ENCODE measurements around the gene MORF4L1.
A peak's percentile ranks its signal among the peaks of the same experiment; 100 is the strongest.

MORF4L1 gene

DNA sequence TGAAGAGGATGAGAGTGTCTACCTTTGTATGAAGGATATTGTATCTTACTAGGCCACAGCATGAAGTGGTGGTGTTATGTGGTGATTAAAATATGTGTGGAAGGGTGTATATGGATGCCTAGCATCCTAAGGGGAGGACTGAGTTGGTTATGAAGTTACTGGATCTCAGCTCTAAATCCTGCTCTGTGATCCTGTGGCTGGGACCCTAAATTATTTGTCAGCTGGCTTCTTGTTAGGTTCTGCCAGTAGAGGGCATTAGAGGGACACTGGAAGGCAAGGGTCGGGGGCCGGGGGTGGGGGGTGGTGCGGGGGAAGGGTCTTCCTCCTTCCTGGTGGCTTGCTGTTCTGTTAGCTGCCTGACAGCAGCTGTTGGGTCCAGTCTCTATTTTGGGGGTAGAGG, 34.9 kb downstream of the MORF4L1 start:
- TF ChIP-seq, protein P1, sequence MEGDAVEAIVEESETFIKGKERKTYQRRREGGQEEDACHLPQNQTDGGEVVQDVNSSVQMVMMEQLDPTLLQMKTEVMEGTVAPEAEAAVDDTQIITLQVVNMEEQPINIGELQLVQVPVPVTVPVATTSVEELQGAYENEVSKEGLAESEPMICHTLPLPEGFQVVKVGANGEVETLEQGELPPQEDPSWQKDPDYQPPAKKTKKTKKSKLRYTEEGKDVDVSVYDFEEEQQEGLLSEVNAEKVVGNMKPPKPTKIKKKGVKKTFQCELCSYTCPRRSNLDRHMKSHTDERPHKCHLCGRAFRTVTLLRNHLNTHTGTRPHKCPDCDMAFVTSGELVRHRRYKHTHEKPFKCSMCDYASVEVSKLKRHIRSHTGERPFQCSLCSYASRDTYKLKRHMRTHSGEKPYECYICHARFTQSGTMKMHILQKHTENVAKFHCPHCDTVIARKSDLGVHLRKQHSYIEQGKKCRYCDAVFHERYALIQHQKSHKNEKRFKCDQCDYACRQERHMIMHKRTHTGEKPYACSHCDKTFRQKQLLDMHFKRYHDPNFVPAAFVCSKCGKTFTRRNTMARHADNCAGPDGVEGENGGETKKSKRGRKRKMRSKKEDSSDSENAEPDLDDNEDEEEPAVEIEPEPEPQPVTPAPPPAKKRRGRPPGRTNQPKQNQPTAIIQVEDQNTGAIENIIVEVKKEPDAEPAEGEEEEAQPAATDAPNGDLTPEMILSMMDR (IDR thresholded peaks at IDR 0.05; ENCODE audit: borderline replicate concordance, control extremely low read depth, extremely low read depth, insufficient read depth, missing control alignments) = peak; percentile 18
- in situ Hi-C loops (cut with MboI; ENCODE audit: low sequenced_read_pairs, unreplicated experiment) = loop anchor here (10.0 kb wide), 1 partner anchor 277 kb away; no protein-coding TSS in a partner anchor
- DNase-seq (ENCODE audit: low spot score) = no peak

DNA sequence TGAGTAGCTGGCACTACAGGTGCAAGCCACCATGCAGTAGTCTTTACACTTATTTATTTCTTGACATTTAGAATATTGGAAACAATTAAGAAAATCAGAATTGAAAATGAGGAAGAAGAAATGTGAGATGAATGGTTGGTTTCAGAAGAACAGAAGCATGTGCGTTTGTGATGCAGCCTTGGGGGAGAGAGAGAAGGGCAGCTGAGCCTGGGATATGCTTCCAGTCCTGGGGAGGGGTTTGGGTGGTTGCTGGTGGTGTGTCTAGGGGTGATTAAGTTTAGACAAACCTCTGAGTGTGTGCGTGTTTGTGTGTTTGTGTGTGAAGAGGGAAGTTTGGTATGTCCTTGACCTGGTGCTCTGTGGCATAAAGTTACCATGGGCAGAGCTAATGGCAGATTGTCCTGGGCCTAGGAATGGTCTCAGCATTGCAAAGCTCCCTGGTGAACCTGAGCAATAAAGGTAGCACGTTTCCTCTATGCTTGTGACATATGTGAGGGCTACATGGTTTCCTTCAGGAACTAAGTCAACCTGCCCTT, 36.5 kb downstream of the MORF4L1 start:
- TF ChIP-seq, protein P1 (IDR thresholded peaks at IDR 0.05; ENCODE audit: borderline replicate concordance, control extremely low read depth, extremely low read depth, insufficient read depth, missing control alignments) = no peak
- in situ Hi-C loops (cut with MboI; ENCODE audit: low sequenced_read_pairs, unreplicated experiment) = loop anchor here (10.0 kb wide), 1 partner anchor 276 kb away; no protein-coding TSS in a partner anchor
- DNase-seq (ENCODE audit: low spot score) = no peak

DNA sequence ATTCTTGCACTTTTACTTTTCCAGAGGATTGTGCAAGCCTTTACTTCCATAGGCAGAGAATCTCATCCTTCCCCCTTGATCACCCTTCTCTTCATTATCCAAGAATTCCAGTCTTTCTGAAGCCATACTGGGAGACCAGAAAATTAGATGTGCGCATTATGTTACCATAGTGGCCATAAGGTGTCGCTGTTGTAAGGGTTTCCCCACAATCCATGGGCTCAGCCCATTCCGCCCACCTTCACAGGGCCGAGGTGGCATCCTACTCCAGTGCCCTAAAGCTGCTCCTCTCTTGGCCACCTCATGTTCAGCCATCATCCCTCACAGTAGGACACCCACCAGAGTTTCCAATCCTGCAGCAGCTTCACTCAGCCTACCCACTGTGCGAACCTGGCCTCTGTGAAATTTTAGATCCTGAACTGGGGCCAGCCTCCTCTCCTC, 37.1 kb downstream of the MORF4L1 start:
- peak; percentile 67 for DNase-seq (ENCODE audit: low spot score)
- in situ Hi-C loops (cut with MboI; ENCODE audit: low sequenced_read_pairs, unreplicated experiment) = loop anchor here (10.0 kb wide), 1 partner anchor 275 kb away; no protein-coding TSS in a partner anchor
- TF ChIP-seq, protein P1 (IDR thresholded peaks at IDR 0.05; ENCODE audit: borderline replicate concordance, control extremely low read depth, extremely low read depth, insufficient read depth, missing control alignments) = peak; percentile 48

DNA sequence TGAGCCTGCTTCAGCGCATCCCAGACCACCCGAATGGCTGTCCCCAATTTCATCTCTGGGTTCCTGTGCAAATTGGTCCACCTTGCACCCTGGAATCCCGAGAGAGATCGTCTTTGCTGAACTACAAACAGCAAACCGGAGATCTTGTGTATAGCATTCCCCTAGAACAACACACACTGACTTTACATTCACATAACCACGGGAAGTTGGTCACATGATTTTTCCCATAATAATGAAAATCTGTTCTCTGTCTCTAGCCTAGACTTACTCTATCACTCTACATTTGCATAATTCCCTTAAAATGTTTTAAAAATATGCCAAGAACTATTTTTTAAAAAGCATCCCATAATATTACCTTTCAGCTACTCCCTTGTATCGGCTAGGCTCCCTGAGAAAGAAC, 37.6 kb downstream of the MORF4L1 start:
- TF ChIP-seq, protein P1 (IDR thresholded peaks at IDR 0.05; ENCODE audit: borderline replicate concordance, control extremely low read depth, extremely low read depth, insufficient read depth, missing control alignments) = no peak
- no peak for DNase-seq (ENCODE audit: low spot score)
- in situ Hi-C loops (cut with MboI; ENCODE audit: low sequenced_read_pairs, unreplicated experiment) = no loop called here

DNA sequence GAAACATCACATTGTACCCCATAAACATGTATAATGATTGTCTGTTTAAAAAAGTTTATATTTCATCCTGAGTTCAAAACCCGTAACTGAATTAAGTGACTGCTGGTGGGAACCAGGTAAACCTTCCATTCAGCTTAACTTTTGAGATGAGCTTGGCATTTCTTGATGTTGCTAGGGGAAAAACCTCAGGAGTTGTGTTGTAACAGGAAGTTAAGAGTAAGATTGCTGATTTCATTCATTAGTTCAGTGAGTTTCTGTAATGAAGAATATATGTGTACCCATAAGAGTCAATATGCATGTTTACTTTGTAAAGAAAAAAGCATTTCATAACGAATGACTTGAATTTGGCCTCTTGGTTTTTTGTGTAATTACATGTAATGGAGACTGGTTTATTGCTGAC, 39.6 kb downstream of the MORF4L1 start:
- in situ Hi-C loops (cut with MboI; ENCODE audit: low sequenced_read_pairs, unreplicated experiment) = no loop called here
- TF ChIP-seq, protein P1 (IDR thresholded peaks at IDR 0.05; ENCODE audit: borderline replicate concordance, control extremely low read depth, extremely low read depth, insufficient read depth, missing control alignments) = no peak
- DNase-seq (ENCODE audit: low spot score) = no peak

DNA sequence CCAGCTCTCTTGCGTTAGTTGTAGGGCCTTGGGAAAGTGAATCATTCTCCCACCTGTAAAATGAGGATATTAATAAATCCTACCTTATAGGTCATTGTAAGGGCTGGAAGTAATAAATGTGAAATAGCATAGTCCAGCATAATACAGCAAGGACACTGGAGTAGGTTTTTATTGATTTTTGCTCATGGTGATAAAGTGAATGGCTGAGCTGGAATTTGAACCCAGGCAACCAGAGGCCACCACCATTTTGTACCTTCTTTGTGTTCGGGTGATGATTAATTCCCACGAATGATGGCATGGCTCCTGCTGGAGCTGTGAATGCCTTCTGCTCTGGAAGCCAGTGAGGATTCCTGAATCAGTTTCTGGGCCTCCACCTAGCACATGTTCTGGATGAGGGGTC, 40.3 kb downstream of the MORF4L1 start:
- DNase-seq (ENCODE audit: low spot score) = no peak
- TF ChIP-seq, protein P1 (IDR thresholded peaks at IDR 0.05; ENCODE audit: borderline replicate concordance, control extremely low read depth, extremely low read depth, insufficient read depth, missing control alignments) = no peak
- in situ Hi-C loops (cut with MboI; ENCODE audit: low sequenced_read_pairs, unreplicated experiment) = no loop called here
